Activated gamma-delta T cell (primary cell): ENCODE results near the gene PLCB3.
A peak's percentile ranks its signal among the peaks of the same experiment; 100 is the strongest.

ENCODE experiments used
- DNase-seq: peaks from one replicate; lab custom pipeline; 2025; lab: John Stamatoyannopoulos, UW

The PLCB3 gene

GRCh38 chr11:64220798-64221197, 30.5 kb upstream of the PLCB3 start:
- DNase-seq: no peak

GRCh38 chr11:64222651-64223000, 28.7 kb upstream of the PLCB3 start:
- DNase-seq: no peak

GRCh38 chr11:64223001-64223651, 28.2 kb upstream of the PLCB3 start:
- no peak for DNase-seq

GRCh38 chr11:64224151-64224890, 27.0 kb upstream of the PLCB3 start:
- DNase-seq: no peak

- DNase-seq: no peak
Measured at GRCh38 chr11:64224891-64225607, 26.3 kb upstream of the PLCB3 start.

GRCh38 chr11:64225608-64226506, 25.5 kb upstream of the PLCB3 start, which contains the start of the genes NUDT22 and TRPT1:
NUDT22 (plus strand) TSS chr11:64226274; CDS start chr11:64226653, 379 bp downstream.
TRPT1 (minus strand) TSS chr11:64226186; CDS start chr11:64225860, 326 bp downstream.
- peak; percentile 83 for DNase-seq

GRCh38 chr11:64226507-64227051, 24.8 kb upstream of the PLCB3 start:
- DNase-seq: peak; percentile 53

GRCh38 chr11:64227405-64227956, 23.8 kb upstream of the PLCB3 start:
- DNase-seq: no peak

- no peak for DNase-seq
Measured at GRCh38 chr11:64229090-64229743, 22.1 kb upstream of the PLCB3 start.

GRCh38 chr11:64229744-64230170, 21.6 kb upstream of the PLCB3 start:
- DNase-seq: no peak

GRCh38 chr11:64230171-64230984, 21.0 kb upstream of the PLCB3 start, which contains the start of gene DNAJC4:
DNAJC4 (plus strand) TSS chr11:64230548; CDS start chr11:64230855, 307 bp downstream.
- peak; percentile 61 for DNase-seq

GRCh38 chr11:64230985-64231365, 20.4 kb upstream of the PLCB3 start:
- no peak for DNase-seq

- DNase-seq: no peak
Measured at GRCh38 chr11:64231546-64231945, 19.8 kb upstream of the PLCB3 start.

GRCh38 chr11:64232182-64232966, 19.0 kb upstream of the PLCB3 start:
- DNase-seq: no peak

GRCh38 chr11:64232967-64233315, 18.4 kb upstream of the PLCB3 start:
- no peak for DNase-seq

- DNase-seq: peak; percentile 74
Measured at GRCh38 chr11:64233913-64234586, 17.3 kb upstream of the PLCB3 start, which contains the start of gene VEGFB. VEGFB (plus strand) TSS chr11:64234584; CDS start chr11:64234834, 250 bp downstream.

- DNase-seq: peak; percentile 53
Measured at GRCh38 chr11:64234647-64235379, 16.5 kb upstream of the PLCB3 start.
